HepG2 (cell line): ENCODE data around the gene MTREX.

Experiments
- EP300 ChIP-seq, 3 experiments: sonication (generic) in 1 of 3; formaldehyde crosslinking in 1 of 3; IDR thresholded peaks; 2 replicates each; pipeline versions ENCODE4 v1.5.1 to v1.6.1; 2011 to 2020; ENCODE audit warnings: low read depth in 2 of 3, low read length in 2 of 3, borderline replicate concordance in 1 of 3, improper control_type of control experiment in 1 of 3, mild to moderate bottlenecking in 1 of 3, missing genetic modification reagents in 1 of 3, moderate library complexity in 1 of 3
- JUND ChIP-seq: sonication (generic); formaldehyde crosslinking; IDR thresholded peaks from 2 replicates; pipeline ENCODE4 v1.8.0; 2022; ENCODE audit warnings: mild to moderate bottlenecking, missing genetic modification reagents
- MXI1 ChIP-seq: IDR thresholded peaks from 3 replicates; pipeline ENCODE4 v1.6.1; 2012; ENCODE audit warnings: low read depth, low read length, inconsistent platforms, borderline replicate concordance
- POLR2AphosphoS5 ChIP-seq: IDR thresholded peaks from 2 replicates; pipeline ENCODE4 v1.6.1; 2012; ENCODE audit warnings: low read depth, low read length
- RFXANK ChIP-seq: IDR thresholded peaks from 2 replicates; pipeline ENCODE4 v1.6.1; 2016
- ZNF776 ChIP-seq: sonication (generic); formaldehyde crosslinking; IDR thresholded peaks from 2 replicates; pipeline ENCODE4 v1.4.0; 2020; ENCODE audit warnings: mild to moderate bottlenecking, missing genetic modification reagents
- TF ChIP-seq, protein P1 (sequence below): sonication (generic); formaldehyde crosslinking; IDR thresholded peaks from 2 replicates; pipeline ENCODE4 v1.5.1; 2020; ENCODE audit warnings: mild to moderate bottlenecking, moderate library complexity, missing genetic modification reagents
- TF ChIP-seq, protein P2 (sequence below): sonication (generic); formaldehyde crosslinking; IDR thresholded peaks from 2 replicates; pipeline ENCODE4 v1.4.0; 2020; ENCODE audit warnings: mild to moderate bottlenecking, missing genetic modification reagents

DNA sequence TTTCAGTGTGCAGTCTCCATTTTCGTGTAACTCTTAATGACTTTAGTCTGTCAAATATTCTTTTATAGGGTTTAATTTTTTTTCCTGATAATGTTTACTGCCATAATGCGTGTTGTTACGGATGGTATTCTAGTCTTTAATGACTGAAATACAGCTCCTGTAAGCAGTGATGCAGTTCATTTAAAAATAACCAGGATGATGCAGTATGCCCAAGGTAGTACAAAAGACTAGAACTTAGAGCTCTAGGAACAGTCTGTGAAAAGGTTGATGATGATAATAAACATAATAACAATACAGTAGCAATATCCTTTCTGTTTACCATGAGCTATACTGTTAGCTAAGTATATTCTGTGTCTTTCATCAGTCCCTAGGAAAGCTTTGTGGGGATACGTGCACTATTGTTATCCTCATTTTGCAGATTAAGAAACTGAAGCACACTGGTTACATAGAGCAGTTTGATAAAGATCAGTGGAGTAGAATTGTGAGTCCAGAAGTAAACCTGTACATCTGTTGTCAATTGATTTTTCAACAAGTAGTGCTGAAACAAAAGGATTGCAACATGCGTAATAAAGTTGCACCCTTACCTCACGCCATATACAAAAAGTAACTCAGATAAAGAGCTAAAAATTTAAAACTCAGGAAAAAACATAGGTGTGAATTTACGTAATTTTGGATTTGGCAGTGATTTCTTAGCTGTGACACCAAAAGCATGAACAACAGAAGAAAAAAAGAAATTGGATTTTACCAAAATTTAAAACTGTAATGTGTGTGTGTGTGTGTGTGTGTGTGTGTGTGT, 64.5 kb downstream of the MTREX start:
- TF ChIP-seq ZNF776 (CRISPR knock-in tag) (no peak), MXI1 (no peak), EP300 (IDR thresholded peaks at IDR 0.05; ENCODE audit: low read depth in 2 of 2, low read length in 2 of 2) (no peak), EP300 (CRISPR knock-in tag; IDR thresholded peaks at IDR 0.05; ENCODE audit: borderline replicate concordance) (no peak), RFXANK (CRISPR knock-in tag) (no peak), POLR2AphosphoS5 (no peak), JUND (CRISPR knock-in tag) (no peak)
- TF ChIP-seq, protein P1, sequence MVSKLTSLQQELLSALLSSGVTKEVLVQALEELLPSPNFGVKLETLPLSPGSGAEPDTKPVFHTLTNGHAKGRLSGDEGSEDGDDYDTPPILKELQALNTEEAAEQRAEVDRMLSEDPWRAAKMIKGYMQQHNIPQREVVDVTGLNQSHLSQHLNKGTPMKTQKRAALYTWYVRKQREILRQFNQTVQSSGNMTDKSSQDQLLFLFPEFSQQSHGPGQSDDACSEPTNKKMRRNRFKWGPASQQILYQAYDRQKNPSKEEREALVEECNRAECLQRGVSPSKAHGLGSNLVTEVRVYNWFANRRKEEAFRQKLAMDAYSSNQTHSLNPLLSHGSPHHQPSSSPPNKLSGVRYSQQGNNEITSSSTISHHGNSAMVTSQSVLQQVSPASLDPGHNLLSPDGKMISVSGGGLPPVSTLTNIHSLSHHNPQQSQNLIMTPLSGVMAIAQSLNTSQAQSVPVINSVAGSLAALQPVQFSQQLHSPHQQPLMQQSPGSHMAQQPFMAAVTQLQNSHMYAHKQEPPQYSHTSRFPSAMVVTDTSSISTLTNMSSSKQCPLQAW (CRISPR knock-in tag) = no peak
- TF ChIP-seq, protein P2, sequence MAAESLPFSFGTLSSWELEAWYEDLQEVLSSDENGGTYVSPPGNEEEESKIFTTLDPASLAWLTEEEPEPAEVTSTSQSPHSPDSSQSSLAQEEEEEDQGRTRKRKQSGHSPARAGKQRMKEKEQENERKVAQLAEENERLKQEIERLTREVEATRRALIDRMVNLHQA (CRISPR knock-in tag) = no peak
